ENCODE data around the gene UNC5B.

Gene UNC5B

GRCh38 chr10:71225291-71226058 is 13.1 kb downstream of the UNC5B start:
- H3K27ac ChIP-seq: no peak overlapping the region
- no peak for TF ChIP-seq CTCF (conservative IDR thresholded peaks at IDR 0.05)

GRCh38 chr10:71228875-71229675 is 16.7 kb downstream of the UNC5B start:
- no peak overlapping the region for H3K27ac ChIP-seq
- TF ChIP-seq CTCF (conservative IDR thresholded peaks at IDR 0.05): no peak

- no peak overlapping the region for H3K27ac ChIP-seq
- no peak for TF ChIP-seq CTCF (conservative IDR thresholded peaks at IDR 0.05)
These were observed 17.6 kb downstream of the UNC5B start for GRCh38 chr10:71229726-71230655.

GRCh38 chr10:71230656-71231025 is 18.3 kb downstream of the UNC5B start:
- no peak for TF ChIP-seq CTCF (conservative IDR thresholded peaks at IDR 0.05)
- H3K27ac ChIP-seq: no peak overlapping the region

GRCh38 chr10:71231206-71231605 is 18.8 kb downstream of the UNC5B start:
- no peak overlapping the region for H3K27ac ChIP-seq
- TF ChIP-seq CTCF (conservative IDR thresholded peaks at IDR 0.05): no peak

GRCh38 chr10:71232089-71232998 is 20.0 kb downstream of the UNC5B start:
- TF ChIP-seq CTCF (conservative IDR thresholded peaks at IDR 0.05): no peak
- H3K27ac ChIP-seq: no peak overlapping the region
